Liver (tissue), 3 donors: ENCODE data around the gene SORCS2.

ENCODE experiments used
- FOXA1 ChIP-seq: IDR thresholded peaks from 2 replicates; pipeline ENCODE4 v1.6.1; 2016; ENCODE audit warnings: antibody characterized with exemption
- HNF4A ChIP-seq, 2 donors: conservative IDR thresholded peaks; 2 replicates each; pipeline ENCODE4 v1.6.1; 2016; ENCODE audit warnings: antibody characterized with exemption in 2 of 2, mild to moderate bottlenecking in 2 of 2
- JUND ChIP-seq, 2 donors: IDR thresholded peaks; 2 replicates each; pipeline ENCODE4 v1.6.1; 2016; ENCODE audit warnings: antibody characterized with exemption in 2 of 2
- NR2F2 ChIP-seq: IDR thresholded peaks from 2 replicates; pipeline ENCODE4 v1.6.1; 2016; ENCODE audit warnings: antibody characterized with exemption
- RAD21 ChIP-seq, 2 donors: IDR thresholded peaks; 2 replicates each; pipeline ENCODE4 v1.6.1; 2016; ENCODE audit warnings: antibody characterized with exemption in 2 of 2, mild to moderate bottlenecking in 2 of 2
- RXRA ChIP-seq, 2 donors: IDR thresholded peaks; 2 replicates each; pipeline ENCODE4 v1.6.1; 2017 to 2018; ENCODE audit warnings: antibody characterized with exemption in 2 of 2, mild to moderate bottlenecking in 1 of 2
- SP1 ChIP-seq: IDR thresholded peaks from 2 replicates; pipeline ENCODE4 v1.6.1; 2018; ENCODE audit warnings: antibody characterized with exemption, mild to moderate bottlenecking
- TAF1 ChIP-seq: conservative IDR thresholded peaks from 2 replicates; pipeline ENCODE4 v1.6.1; 2016; ENCODE audit warnings: antibody characterized with exemption, mild to moderate bottlenecking
- YY1 ChIP-seq: IDR thresholded peaks from 2 replicates; pipeline ENCODE4 v1.6.1; 2016; ENCODE audit warnings: antibody characterized with exemption, mild to moderate bottlenecking
- TF ChIP-seq, protein P1 (sequence below): IDR thresholded peaks from 2 replicates; pipeline ENCODE4 v1.6.1; 2016; ENCODE audit warnings: antibody characterized with exemption
- TF ChIP-seq, protein P2 (sequence below): fragments of 150-350 bp; IDR thresholded peaks from 2 replicates; pipeline ENCODE4 v1.5.1; 2017; ENCODE audit warnings: improper control_type of control experiment, low read depth, low read length; ENCODE audit not compliant: missing input control
- TF ChIP-seq, protein P3 (sequence below): IDR thresholded peaks from 2 replicates; pipeline ENCODE4 v1.6.1; 2016; ENCODE audit warnings: antibody characterized with exemption, mild to moderate bottlenecking
- TF ChIP-seq, protein P4 (sequence below): IDR thresholded peaks from 2 replicates; pipeline ENCODE4 v1.6.1; 2016; ENCODE audit warnings: antibody characterized with exemption
- donor health status: healthy.
- donor health status: healthy.

DNA sequence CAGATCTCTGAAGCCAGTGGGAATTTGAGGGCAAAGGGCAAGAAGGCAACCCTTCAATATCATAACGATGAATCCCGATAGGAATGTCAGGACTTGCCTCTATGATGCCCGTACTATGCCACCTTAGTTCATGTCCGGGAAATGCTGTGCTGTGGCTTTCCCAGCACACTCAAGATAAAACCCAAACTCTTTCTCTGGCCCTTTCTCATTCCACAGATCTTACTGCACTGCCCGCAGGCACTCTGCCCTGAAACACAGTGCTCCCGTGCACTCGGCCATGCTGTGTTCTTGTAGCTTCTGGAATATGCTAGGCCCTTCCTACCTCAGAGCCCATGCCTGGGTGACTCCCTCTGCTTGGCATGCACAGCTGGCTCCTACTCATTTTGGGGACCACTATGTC, 26.3 kb downstream of the SORCS2 start:
- TF ChIP-seq, protein P1, sequence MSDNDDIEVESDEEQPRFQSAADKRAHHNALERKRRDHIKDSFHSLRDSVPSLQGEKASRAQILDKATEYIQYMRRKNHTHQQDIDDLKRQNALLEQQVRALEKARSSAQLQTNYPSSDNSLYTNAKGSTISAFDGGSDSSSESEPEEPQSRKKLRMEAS: no peak
- TF ChIP-seq, protein P2, sequence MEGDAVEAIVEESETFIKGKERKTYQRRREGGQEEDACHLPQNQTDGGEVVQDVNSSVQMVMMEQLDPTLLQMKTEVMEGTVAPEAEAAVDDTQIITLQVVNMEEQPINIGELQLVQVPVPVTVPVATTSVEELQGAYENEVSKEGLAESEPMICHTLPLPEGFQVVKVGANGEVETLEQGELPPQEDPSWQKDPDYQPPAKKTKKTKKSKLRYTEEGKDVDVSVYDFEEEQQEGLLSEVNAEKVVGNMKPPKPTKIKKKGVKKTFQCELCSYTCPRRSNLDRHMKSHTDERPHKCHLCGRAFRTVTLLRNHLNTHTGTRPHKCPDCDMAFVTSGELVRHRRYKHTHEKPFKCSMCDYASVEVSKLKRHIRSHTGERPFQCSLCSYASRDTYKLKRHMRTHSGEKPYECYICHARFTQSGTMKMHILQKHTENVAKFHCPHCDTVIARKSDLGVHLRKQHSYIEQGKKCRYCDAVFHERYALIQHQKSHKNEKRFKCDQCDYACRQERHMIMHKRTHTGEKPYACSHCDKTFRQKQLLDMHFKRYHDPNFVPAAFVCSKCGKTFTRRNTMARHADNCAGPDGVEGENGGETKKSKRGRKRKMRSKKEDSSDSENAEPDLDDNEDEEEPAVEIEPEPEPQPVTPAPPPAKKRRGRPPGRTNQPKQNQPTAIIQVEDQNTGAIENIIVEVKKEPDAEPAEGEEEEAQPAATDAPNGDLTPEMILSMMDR: no peak
- TF ChIP-seq YY1 (no peak), RXRA (IDR thresholded peaks at IDR 0.05) (no peak), JUND (IDR thresholded peaks at IDR 0.05) (no peak), RAD21 (IDR thresholded peaks at IDR 0.05) (no peak), FOXA1 (no peak), SP1 (no peak), TAF1 (no peak), NR2F2 (no peak), HNF4A (conservative IDR thresholded peaks at IDR 0.05) (no peak)
- TF ChIP-seq, protein P3, sequence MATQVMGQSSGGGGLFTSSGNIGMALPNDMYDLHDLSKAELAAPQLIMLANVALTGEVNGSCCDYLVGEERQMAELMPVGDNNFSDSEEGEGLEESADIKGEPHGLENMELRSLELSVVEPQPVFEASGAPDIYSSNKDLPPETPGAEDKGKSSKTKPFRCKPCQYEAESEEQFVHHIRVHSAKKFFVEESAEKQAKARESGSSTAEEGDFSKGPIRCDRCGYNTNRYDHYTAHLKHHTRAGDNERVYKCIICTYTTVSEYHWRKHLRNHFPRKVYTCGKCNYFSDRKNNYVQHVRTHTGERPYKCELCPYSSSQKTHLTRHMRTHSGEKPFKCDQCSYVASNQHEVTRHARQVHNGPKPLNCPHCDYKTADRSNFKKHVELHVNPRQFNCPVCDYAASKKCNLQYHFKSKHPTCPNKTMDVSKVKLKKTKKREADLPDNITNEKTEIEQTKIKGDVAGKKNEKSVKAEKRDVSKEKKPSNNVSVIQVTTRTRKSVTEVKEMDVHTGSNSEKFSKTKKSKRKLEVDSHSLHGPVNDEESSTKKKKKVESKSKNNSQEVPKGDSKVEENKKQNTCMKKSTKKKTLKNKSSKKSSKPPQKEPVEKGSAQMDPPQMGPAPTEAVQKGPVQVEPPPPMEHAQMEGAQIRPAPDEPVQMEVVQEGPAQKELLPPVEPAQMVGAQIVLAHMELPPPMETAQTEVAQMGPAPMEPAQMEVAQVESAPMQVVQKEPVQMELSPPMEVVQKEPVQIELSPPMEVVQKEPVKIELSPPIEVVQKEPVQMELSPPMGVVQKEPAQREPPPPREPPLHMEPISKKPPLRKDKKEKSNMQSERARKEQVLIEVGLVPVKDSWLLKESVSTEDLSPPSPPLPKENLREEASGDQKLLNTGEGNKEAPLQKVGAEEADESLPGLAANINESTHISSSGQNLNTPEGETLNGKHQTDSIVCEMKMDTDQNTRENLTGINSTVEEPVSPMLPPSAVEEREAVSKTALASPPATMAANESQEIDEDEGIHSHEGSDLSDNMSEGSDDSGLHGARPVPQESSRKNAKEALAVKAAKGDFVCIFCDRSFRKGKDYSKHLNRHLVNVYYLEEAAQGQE: no peak
- TF ChIP-seq, protein P4, sequence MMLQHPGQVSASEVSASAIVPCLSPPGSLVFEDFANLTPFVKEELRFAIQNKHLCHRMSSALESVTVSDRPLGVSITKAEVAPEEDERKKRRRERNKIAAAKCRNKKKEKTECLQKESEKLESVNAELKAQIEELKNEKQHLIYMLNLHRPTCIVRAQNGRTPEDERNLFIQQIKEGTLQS: no peak
